WTC11 (cell line): ENCODE measurements around the gene ATP13A2. TPM values are rescaled to one million over a fixed set of nuclear protein-coding genes. Genes with fewer than 3 reads are reported as not detected.

ENCODE experiments used
- ATAC-seq: fragments of 200-7000 bp; cut with Tn5 transposase; 2 replicates; pipeline ENCODE4 v1.10.0; 2021; ENCODE audit warnings: mild to moderate bottlenecking, moderate library complexity
- CTCF ChIA-PET: fragments of 300-600 bp; sonication (Branson Sonifier 250); formaldehyde crosslinking; loops from one replicate; lab custom pipeline; 2021; ENCODE audit warnings: antibody characterized with exemption; lab: Charles Lee
- POLR2A ChIA-PET: fragments of 350-600 bp; sonication (Branson Sonifier 250); formaldehyde crosslinking; loops from one replicate; lab custom pipeline; 2021; ENCODE audit warnings: antibody characterized with exemption; lab: Charles Lee
- DNase-seq: peaks from one replicate; pipeline ENCODE4 v3.0.0; 2021; ENCODE audit warnings: low spot score
- H3K27ac Mint-ChIP-seq: 2 replicates; pipeline ENCODE4 v1.8.0; 2021; ENCODE audit warnings: mixed read lengths
- H3K27me3 Mint-ChIP-seq: 2 replicates; pipeline ENCODE4 v1.8.0; 2021; ENCODE audit warnings: low read depth, mild to moderate bottlenecking, moderate library complexity, mixed read lengths
- H3K36me3 Mint-ChIP-seq: 2 replicates; pipeline ENCODE4 v1.8.0; 2021; ENCODE audit warnings: mixed read lengths
- H3K4me1 Mint-ChIP-seq: 2 replicates; pipeline ENCODE4 v1.8.0; 2022; ENCODE audit warnings: mixed read lengths
- H3K4me3 Mint-ChIP-seq: 2 replicates; pipeline ENCODE4 v1.8.0; 2021; ENCODE audit warnings: mild to moderate bottlenecking, moderate library complexity, mixed read lengths
- H3K9me3 Mint-ChIP-seq: 2 replicates; pipeline ENCODE4 v1.8.0; 2021; ENCODE audit warnings: mixed read lengths
- CREB1 ChIP-seq: sonication (generic); formaldehyde crosslinking; IDR thresholded peaks from 2 replicates; pipeline ENCODE4 v1.8.0; 2023; ENCODE audit warnings: mild to moderate bottlenecking, missing genetic modification reagents
- CREM ChIP-seq: sonication (generic); formaldehyde crosslinking; IDR thresholded peaks from 2 replicates; pipeline ENCODE4 v1.8.1; 2022; ENCODE audit warnings: mild to moderate bottlenecking, missing genetic modification reagents, moderate library complexity
- EMX1 ChIP-seq: fragments of 250-450 bp; sonication (Bioruptor Pico); IDR thresholded peaks from 2 replicates; pipeline ENCODE4 v1.8.0; 2021; ENCODE audit warnings: mild to moderate bottlenecking
- FOXP4 ChIP-seq: sonication (generic); formaldehyde crosslinking; IDR thresholded peaks from 2 replicates; pipeline ENCODE4 v1.8.0; 2022; ENCODE audit warnings: mild to moderate bottlenecking, missing genetic modification reagents
- GABPB1 ChIP-seq: sonication (generic); formaldehyde crosslinking; IDR thresholded peaks from 2 replicates; pipeline ENCODE4 v1.8.1; 2023; ENCODE audit warnings: mild to moderate bottlenecking, missing genetic modification reagents
- HMGA2 ChIP-seq: fragments of 250-450 bp; sonication (Bioruptor Pico); IDR thresholded peaks from 2 replicates; pipeline ENCODE4 v1.4.0; 2021; ENCODE audit warnings: mild to moderate bottlenecking, moderate library complexity
- MAX ChIP-seq: sonication (generic); formaldehyde crosslinking; IDR thresholded peaks from 2 replicates; pipeline ENCODE4 v1.8.0; 2022; ENCODE audit warnings: mild to moderate bottlenecking, missing genetic modification reagents
- MXD4 ChIP-seq: fragments of 250-450 bp; sonication (Bioruptor Pico); IDR thresholded peaks from 2 replicates; pipeline ENCODE4 v1.8.0; 2021; ENCODE audit warnings: mild to moderate bottlenecking, moderate library complexity, borderline replicate concordance
- PREB ChIP-seq: sonication (generic); formaldehyde crosslinking; IDR thresholded peaks from 2 replicates; pipeline ENCODE4 v1.8.1; 2022; ENCODE audit warnings: mild to moderate bottlenecking, missing genetic modification reagents, moderate library complexity, borderline replicate concordance
- RORB ChIP-seq: fragments of 250-450 bp; sonication (Bioruptor Pico); IDR thresholded peaks from 2 replicates; pipeline ENCODE4 v1.9.0; 2021; ENCODE audit warnings: mild to moderate bottlenecking
- TEAD4 ChIP-seq: sonication (generic); formaldehyde crosslinking; IDR thresholded peaks from 2 replicates; pipeline ENCODE4 v1.8.0; 2022; ENCODE audit warnings: mild to moderate bottlenecking, missing genetic modification reagents
- USF1 ChIP-seq: sonication (generic); formaldehyde crosslinking; IDR thresholded peaks from 2 replicates; pipeline ENCODE4 v1.8.0; 2022; ENCODE audit warnings: mild to moderate bottlenecking, missing genetic modification reagents
- ZNF317 ChIP-seq: sonication (generic); formaldehyde crosslinking; IDR thresholded peaks from 2 replicates; pipeline ENCODE4 v1.8.1; 2023; ENCODE audit warnings: low read depth, mild to moderate bottlenecking, moderate library complexity, missing genetic modification reagents, borderline replicate concordance
- ZNF423 ChIP-seq: fragments of 250-450 bp; sonication (Bioruptor Pico); IDR thresholded peaks from 2 replicates; pipeline ENCODE4 v2.1.2; 2022; ENCODE audit warnings: mild to moderate bottlenecking, moderate library complexity
- ZNF425 ChIP-seq: fragments of 250-450 bp; sonication (Bioruptor Pico); conservative IDR thresholded peaks from 2 replicates; pipeline ENCODE4 v1.9.0; 2021; ENCODE audit warnings: mild to moderate bottlenecking
- total RNA-seq: library from RNA; stranded (reverse); gene quantifications from 3 replicates; pipeline ENCODE4 v1.2.3, GENCODE V29; 2021
- TF ChIP-seq, protein P1 (sequence below): fragments of 250-450 bp; sonication (Bioruptor Pico); IDR thresholded peaks from 2 replicates; pipeline ENCODE4 v1.9.0; 2021; ENCODE audit warnings: mild to moderate bottlenecking
- TF ChIP-seq, protein P2 (sequence below): sonication (generic); formaldehyde crosslinking; IDR thresholded peaks from 2 replicates; pipeline ENCODE4 v1.8.1; 2023; ENCODE audit warnings: mild to moderate bottlenecking, moderate library complexity, missing genetic modification reagents

Gene ATP13A2
- total RNA-seq, 1 experiment from 2014 or later: 95.9 TPM

- peaks cover 35% of the 10 kb centered on the region for H3K36me3 Mint-ChIP-seq
- ATAC-seq (no peak), DNase-seq (no peak)
- TF ChIP-seq USF1 (no peak), MAX (CRISPR knock-in tag) (no peak), HMGA2 (CRISPR knock-in tag) (no peak), RORB (CRISPR knock-in tag) (no peak), ZNF425 (CRISPR knock-in tag) (no peak), EMX1 (CRISPR knock-in tag) (no peak)
- H3K27me3 Mint-ChIP-seq: no peaks in the 10 kb centered on the region
- POLR2A ChIA-PET: interaction anchor here (0.7 kb wide), 1 partner anchor 29 kb away, joined by 3 read pairs; no protein-coding TSS in a partner anchor
- peaks cover 4% of the 10 kb centered on the region; the same call in 1 of the 2 replicates for H3K4me1 Mint-ChIP-seq
- CTCF ChIA-PET: no interaction called here
- no peaks in the 10 kb centered on the region for H3K9me3 Mint-ChIP-seq
- H3K4me3 Mint-ChIP-seq: no peak overlapping the region
- no peak overlapping the region for H3K27ac Mint-ChIP-seq
These were observed 19.7 kb upstream of the ATP13A2 start for GRCh38 chr1:17031436-17031835.

DNA sequence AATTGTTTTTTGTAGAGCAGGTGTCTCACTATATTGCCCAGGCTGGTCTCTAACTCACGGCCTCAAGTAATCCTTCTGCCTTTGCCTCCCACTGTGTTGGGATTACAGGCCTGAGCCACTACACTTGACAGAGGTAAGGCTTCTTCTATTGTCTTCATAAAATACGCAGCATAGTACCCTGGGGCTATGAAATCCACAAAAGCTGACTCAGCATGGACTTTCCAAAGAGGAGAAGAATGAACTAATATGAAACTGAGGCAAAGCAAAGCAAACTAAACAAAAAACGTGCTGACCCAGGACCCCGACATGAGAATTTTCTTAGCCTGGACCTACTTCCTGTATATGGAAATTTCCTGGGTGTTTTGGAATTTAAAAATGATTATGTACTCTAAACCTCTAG lies 18.5 kb upstream of the ATP13A2 start:
- CTCF ChIA-PET: no interaction called here

DNA sequence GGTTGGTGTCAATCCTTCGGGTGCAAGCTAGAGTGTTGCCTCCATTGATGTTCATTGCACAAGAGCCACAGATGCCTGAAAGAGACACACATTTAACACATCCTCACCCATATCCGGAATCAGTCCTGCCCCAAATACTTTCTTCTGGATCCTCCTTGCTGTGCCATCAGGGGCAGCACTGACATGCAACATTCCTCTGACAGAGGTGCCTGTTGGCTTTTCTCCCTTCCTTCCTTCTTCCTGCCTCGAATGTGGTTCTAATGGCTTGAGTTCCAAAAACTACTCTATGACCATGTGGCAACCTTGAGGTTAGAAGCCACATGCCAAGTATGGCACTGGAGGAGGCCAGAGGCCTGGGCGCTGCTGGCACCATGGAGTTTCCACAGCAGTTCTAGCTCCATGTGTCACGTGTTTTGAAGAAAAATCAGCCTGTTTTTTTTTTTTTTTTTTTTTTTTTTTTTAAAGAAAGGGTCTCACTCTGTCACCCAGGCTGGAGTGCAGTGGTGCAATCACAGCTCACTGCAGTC lies 17.0 kb upstream of the ATP13A2 start:
- no peak for DNase-seq
- TF ChIP-seq EMX1 (CRISPR knock-in tag): no peak
- no peak for TF ChIP-seq FOXP4 (CRISPR knock-in tag)
- TF ChIP-seq, protein P1, sequence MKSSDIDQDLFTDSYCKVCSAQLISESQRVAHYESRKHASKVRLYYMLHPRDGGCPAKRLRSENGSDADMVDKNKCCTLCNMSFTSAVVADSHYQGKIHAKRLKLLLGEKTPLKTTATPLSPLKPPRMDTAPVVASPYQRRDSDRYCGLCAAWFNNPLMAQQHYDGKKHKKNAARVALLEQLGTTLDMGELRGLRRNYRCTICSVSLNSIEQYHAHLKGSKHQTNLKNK (CRISPR knock-in tag): no peak
- no peak overlapping the region for H3K4me3 Mint-ChIP-seq
- peaks cover 48% of the 10 kb centered on the region for H3K36me3 Mint-ChIP-seq
- H3K27ac Mint-ChIP-seq: no peak overlapping the region
- no peaks in the 10 kb centered on the region for H3K4me1 Mint-ChIP-seq
- CTCF ChIA-PET: interaction anchor here (0.6 to 1.1 kb wide), 3 partner anchors 42 to 342 kb away, joined by 3 read pairs; no protein-coding TSS in a partner anchor
- no peaks in the 10 kb centered on the region for H3K27me3 Mint-ChIP-seq
- POLR2A ChIA-PET: interaction anchor here (0.8 kb wide), 1 partner anchor 17 kb away, joined by 3 read pairs; the partner anchor contains the start of gene ATP13A2
- no peaks in the 10 kb centered on the region for H3K9me3 Mint-ChIP-seq
- ATAC-seq: no peak

More for the DNA sequence above, 18.5 kb upstream of the ATP13A2 start:
- Mint-ChIP-seq H3K9me3 (no peaks in the 10 kb centered on the region), H3K27ac (no peak overlapping the region; the same call in 1 of the 2 replicates), H3K4me1 (no peaks in the 10 kb centered on the region), H3K27me3 (no peaks in the 10 kb centered on the region), H3K36me3 (peaks cover 37% of the 10 kb centered on the region), H3K4me3 (no peak overlapping the region)
- ATAC-seq: no peak
- no peak for TF ChIP-seq TEAD4 (CRISPR knock-in tag)
- TF ChIP-seq PREB (CRISPR knock-in tag): no peak
- TF ChIP-seq GABPB1 (CRISPR knock-in tag): no peak
- no peak for TF ChIP-seq ZNF423 (CRISPR knock-in tag)
- TF ChIP-seq CREB1 (CRISPR knock-in tag): no peak
- no peak for TF ChIP-seq ZNF317 (CRISPR knock-in tag)
- TF ChIP-seq MXD4: no peak
- no peak for TF ChIP-seq CREM
- TF ChIP-seq, protein P2, sequence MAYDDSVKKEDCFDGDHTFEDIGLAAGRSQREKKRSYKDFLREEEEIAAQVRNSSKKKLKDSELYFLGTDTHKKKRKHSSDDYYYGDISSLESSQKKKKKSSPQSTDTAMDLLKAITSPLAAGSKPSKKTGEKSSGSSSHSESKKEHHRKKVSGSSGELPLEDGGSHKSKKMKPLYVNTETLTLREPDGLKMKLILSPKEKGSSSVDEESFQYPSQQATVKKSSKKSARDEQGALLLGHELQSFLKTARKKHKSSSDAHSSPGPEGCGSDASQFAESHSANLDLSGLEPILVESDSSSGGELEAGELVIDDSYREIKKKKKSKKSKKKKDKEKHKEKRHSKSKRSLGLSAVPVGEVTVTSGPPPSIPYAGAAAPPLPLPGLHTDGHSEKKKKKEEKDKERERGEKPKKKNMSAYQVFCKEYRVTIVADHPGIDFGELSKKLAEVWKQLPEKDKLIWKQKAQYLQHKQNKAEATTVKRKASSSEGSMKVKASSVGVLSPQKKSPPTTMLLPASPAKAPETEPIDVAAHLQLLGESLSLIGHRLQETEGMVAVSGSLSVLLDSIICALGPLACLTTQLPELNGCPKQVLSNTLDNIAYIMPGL (CRISPR knock-in tag): no peak
- DNase-seq: no peak
- POLR2A ChIA-PET: no interaction called here
